Psoas muscle (tissue), 8 donors: ENCODE measurements around the gene DDO. TPM values are rescaled to one million over a fixed set of nuclear protein-coding genes. Genes with fewer than 3 reads are reported as not detected.

ENCODE experiments used
- ATAC-seq, 4 donors: fragments of 200-7000 bp; cut with Tn5 transposase; one replicate each; pipeline ENCODE4 v1.9.1; 2020; ENCODE audit warnings: moderate library complexity in 3 of 4, mild to moderate bottlenecking in 2 of 4
- DNase-seq, 2 donors: peaks; one replicate each; pipeline ENCODE4 v3.0.0-alpha.2; 2020
- H3K27ac ChIP-seq: fragments of 200-600 bp; one replicate; pipeline ENCODE4 v1.8.0; 2022
- H3K27me3 ChIP-seq, 3 donors: fragments of 200-600 bp in 1 of 3; one replicate each; pipeline versions ENCODE4 v1.6.1 to v1.8.0; 2013 to 2022; ENCODE audit warnings: low read length in 2 of 3, mild to moderate bottlenecking in 2 of 3, moderate library complexity in 1 of 3; ENCODE audit not compliant: insufficient read depth in 3 of 3
- H3K36me3 ChIP-seq, 2 donors: fragments of 200-600 bp in 1 of 2; one replicate each; pipeline versions ENCODE4 v1.6.1 to v1.8.0; 2013 to 2022; ENCODE audit warnings: low read depth in 1 of 2, mild to moderate bottlenecking in 1 of 2, moderate library complexity in 1 of 2; ENCODE audit not compliant: insufficient read depth in 1 of 2
- H3K4me1 ChIP-seq: fragments of 200-600 bp; one replicate; pipeline ENCODE4 v1.8.0; 2022
- H3K4me3 ChIP-seq: fragments of 200-600 bp; one replicate; pipeline ENCODE4 v1.8.0; 2022; ENCODE audit warnings: mild to moderate bottlenecking
- H3K9me3 ChIP-seq: fragments of 200-600 bp; one replicate; pipeline ENCODE4 v1.8.0; 2022
- CTCF ChIP-seq: fragments of 200-600 bp; IDR thresholded peaks from one replicate; pipeline ENCODE4 v1.8.0; 2022; ENCODE audit warnings: antibody characterized with exemption
- WGBS, 3 donors: extraction: QIAGEN DNeasy Blood & Tissue Kit; methylation state at CpG; one replicate each; pipeline versions ENCODE4 v1.1.6 to v1.1.7; 2013; 5-methylcytosine and 5-hydroxymethylcytosine counted together
- intact Hi-C, 2 donors: fragments of 100-400 bp; cut with DNase I; formaldehyde crosslinking; loops; one replicate each; pipeline versions ENCODE4 v1.11.0 to v1.14.2; 2022
- long read RNA-seq, 2 donors: library from polyadenylated mRNA; unstranded; transcript quantifications; one replicate each; pipeline ENCODE4 v2.0.0, GENCODE V29; 2021
- polyA plus RNA-seq, 3 donors: library from polyadenylated mRNA; stranded (reverse); fragments of 200-250 nt; gene quantifications; one replicate each; pipeline ENCODE4 v1.2.3, GENCODE V29; 2013
- total RNA-seq, 4 donors: library from RNA; stranded (reverse); fragmentation: NEBNext Ultra II Directional in 2 of 4; extraction: Animal tissue kit (Norgen Biotek cat#: 25700) in 2 of 4; gene quantifications; one replicate each; pipeline versions ENCODE4 v1.2.1 to v1.2.4, GENCODE V29; 2021 to 2023
- donor health status: healthy with polysubstance abuse.
- donor health status: DM: no; HTN: no; CAD: no; lungs with moderate emphysema.
- donor health status: Bipolar disorder and iron deficiency.
- donor health status: healthy.
- donor health status: DM: yes; HTN: yes; CAD: no.
- donor health status: DM: no; HTN: no; CAD: no.
- donor health status: DM: no; HTN: no; CAD: no.
- donor health status: DM: yes; HTN: yes; CAD: no.

Gene DDO
- total RNA-seq (1 to 10 TPM; 2.7 to 9.7 (median 4.8) TPM), polyA plus RNA-seq (1 to 10 TPM; 1.7 to 9.7 (median 4.8) TPM)
- long read RNA-seq, donor 1, partial matches to known transcripts = 0 of 2 reads
- long read RNA-seq, donor 1, other reads (novel, unspliced or antisense) = 0 of 2 reads
- long read RNA-seq, donor 2, partial matches to known transcripts = 0 of 3 reads
- long read RNA-seq, donor 2, other reads (novel, unspliced or antisense) = 0 of 3 reads

GRCh38 chr6:110415086-110415916 lies at the start of gene DDO:
Gene DDO (minus strand): TSS chr6:110415575. CDS start chr6:110413462, 2,113 bp downstream.
- WGBS, 3 donors = 14 to 29% (median 23%) methylated on average over 12 of the region's 12 CpGs
- peak within 1 kb of the TSS; percentile 88 for H3K27ac ChIP-seq
- peak within 1 kb of the TSS; percentile 64 for H3K4me3 ChIP-seq
- ATAC-seq = peak; percentile 96 to 99 (median 98)
- peaks cover 12% of the 10 kb centered on the region for H3K4me1 ChIP-seq
- H3K27me3 ChIP-seq = no peaks in the 10 kb centered on the region
- intact Hi-C loops = no loop called here
- H3K36me3 ChIP-seq = peaks cover 0 to 3% of the 10 kb centered on the region in 2 donors
- peak; percentile 87 to 95 for DNase-seq
- TF ChIP-seq CTCF = no peak
- no peaks in the 10 kb centered on the region for H3K9me3 ChIP-seq

- Histone ChIP-seq H3K27me3 (no peaks in the 10 kb centered on the region), H3K4me3 (no peak overlapping the region), H3K9me3 (peaks cover 12% of the 10 kb centered on the region), H3K4me1 (no peaks in the 10 kb centered on the region), H3K27ac (no peak overlapping the region), H3K36me3 (no peaks in the 10 kb centered on the region)
- intact Hi-C loops = no loop called here
- ATAC-seq (no peak), DNase-seq (no peak)
- TF ChIP-seq CTCF = no peak
- 64 to 74% (median 68%) methylated on average over 2 of the region's 2 CpGs for WGBS, 3 donors
Observed at GRCh38 chr6:110462884-110463481, 47.6 kb upstream of the DDO start.

GRCh38 chr6:110461376-110461775 lies 46.0 kb upstream of the DDO start:
- ATAC-seq = no peak
- DNase-seq = no peak
- WGBS, 3 donors = 98 to 100% (median 100%) methylated on average over 1 of the region's 1 CpG
- Histone ChIP-seq H3K27me3 (no peaks in the 10 kb centered on the region), H3K4me1 (no peaks in the 10 kb centered on the region), H3K27ac (no peak overlapping the region), H3K36me3 (no peaks in the 10 kb centered on the region), H3K4me3 (no peak overlapping the region), H3K9me3 (peaks cover 12% of the 10 kb centered on the region)
- TF ChIP-seq CTCF = no peak
- intact Hi-C loops = no loop called here

GRCh38 chr6:110459137-110459536 lies 43.8 kb upstream of the DDO start:
- ATAC-seq (no peak), DNase-seq (no peak)
- Histone ChIP-seq H3K9me3 (peaks cover 12% of the 10 kb centered on the region), H3K36me3 (no peaks in the 10 kb centered on the region), H3K27me3 (no peaks in the 10 kb centered on the region), H3K4me1 (no peaks in the 10 kb centered on the region), H3K27ac (no peak overlapping the region), H3K4me3 (no peak overlapping the region)
- intact Hi-C loops = no loop called here
- 84 to 88% (median 87%) methylated on average over 2 of the region's 2 CpGs for WGBS, 3 donors
- TF ChIP-seq CTCF = no peak
